Brain microvascular endothelial cell (primary cell): Measurements from ENCODE around the gene ABO.
"Not testable (repeated sequence)": the region's sequence is repeated elsewhere in the genome, so short reads cannot be mapped to it uniquely, and the experiment has no call there.

Experiments used
- DNase-seq: peaks from one replicate; pipeline ENCODE4 v3.0.0-alpha.2; 2020
- H3K27ac ChIP-seq: fragments of 250-450 bp; sonication (Bioruptor Pico); 2 replicates; pipeline ENCODE4 v1.5.1; 2020; ENCODE audit warnings: mild to moderate bottlenecking, moderate library complexity
- H3K27me3 ChIP-seq: fragments of 250-450 bp; sonication (Bioruptor Pico); replicated peaks from 2 replicates; pipeline ENCODE4 v1.5.1; 2020; ENCODE audit warnings: mild to moderate bottlenecking
- H3K36me3 ChIP-seq: fragments of 250-450 bp; sonication (Bioruptor Pico); replicated peaks from 2 replicates; pipeline ENCODE4 v1.5.1; 2020; ENCODE audit warnings: mild to moderate bottlenecking
- H3K4me3 ChIP-seq: 2 replicates; pipeline ENCODE4 v1.5.1; 2011; ENCODE audit warnings: low read depth, mild to moderate bottlenecking, control low read depth, low read length, moderate library complexity
- in situ Hi-C: cut with HindIII; loops from 2 replicates; pipeline ENCODE4 v1.10.0; 2017; ENCODE audit warnings: low sequenced_read_pairs, low pct_ligation_motif_present
- TF ChIP-seq, protein P1 (sequence below): IDR thresholded peaks from 2 replicates; pipeline ENCODE4 v1.5.1; 2011; ENCODE audit warnings: low read depth, mild to moderate bottlenecking, moderate library complexity, low read length, control low read depth, inconsistent platforms; ENCODE audit errors: missing control alignments

Gene ABO

DNA sequence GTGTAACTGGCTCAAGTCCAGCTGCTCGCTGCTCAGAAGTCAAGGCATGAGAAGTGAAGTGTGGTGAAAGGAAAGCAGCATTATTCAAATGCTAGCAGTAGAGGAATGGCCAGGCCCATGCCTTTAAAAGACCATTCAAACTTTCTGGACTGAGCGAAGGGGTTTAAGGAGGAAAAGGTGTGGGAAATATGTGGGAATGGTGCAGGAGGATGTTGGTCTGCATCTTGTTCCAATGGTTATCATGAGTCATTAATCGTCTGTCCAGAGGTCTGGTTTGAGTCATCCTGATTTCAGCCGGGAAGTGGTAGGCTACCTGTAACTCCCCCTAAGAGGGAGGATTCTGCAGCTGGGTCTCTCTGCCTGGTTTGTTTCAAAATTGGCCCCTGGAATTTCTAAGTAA, 60.7 kb downstream of the ABO start:
- H3K36me3 ChIP-seq, in situ Hi-C loops, H3K4me3 ChIP-seq, H3K27ac ChIP-seq, DNase-seq, H3K27me3 ChIP-seq: not testable (repeated sequence)

DNA sequence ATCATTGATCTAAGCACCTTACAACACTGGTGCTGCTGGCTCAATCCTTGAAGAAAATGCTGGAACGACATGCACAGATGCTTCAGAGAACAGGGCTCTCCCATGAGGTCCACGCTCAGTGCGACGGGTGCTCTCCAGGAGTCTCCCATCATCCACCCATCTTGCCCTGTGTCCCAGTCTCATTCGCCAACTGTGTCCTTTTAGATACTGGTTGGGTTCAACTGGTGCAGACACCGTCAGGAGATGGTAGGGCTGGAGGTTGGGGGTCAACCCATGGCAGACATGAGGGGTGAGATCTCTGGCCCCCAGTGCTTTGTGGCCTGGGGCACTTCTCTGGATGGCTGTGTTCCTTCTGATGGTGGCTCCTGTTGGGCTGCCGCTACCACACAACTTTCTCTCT, 64.4 kb downstream of the ABO start:
- no peak overlapping the region for H3K4me3 ChIP-seq
- no peak overlapping the region for H3K27ac ChIP-seq
- DNase-seq: no peak
- in situ Hi-C loops: no loop called here
- H3K27me3 ChIP-seq: no peaks in the 10 kb centered on the region
- TF ChIP-seq, protein P1, sequence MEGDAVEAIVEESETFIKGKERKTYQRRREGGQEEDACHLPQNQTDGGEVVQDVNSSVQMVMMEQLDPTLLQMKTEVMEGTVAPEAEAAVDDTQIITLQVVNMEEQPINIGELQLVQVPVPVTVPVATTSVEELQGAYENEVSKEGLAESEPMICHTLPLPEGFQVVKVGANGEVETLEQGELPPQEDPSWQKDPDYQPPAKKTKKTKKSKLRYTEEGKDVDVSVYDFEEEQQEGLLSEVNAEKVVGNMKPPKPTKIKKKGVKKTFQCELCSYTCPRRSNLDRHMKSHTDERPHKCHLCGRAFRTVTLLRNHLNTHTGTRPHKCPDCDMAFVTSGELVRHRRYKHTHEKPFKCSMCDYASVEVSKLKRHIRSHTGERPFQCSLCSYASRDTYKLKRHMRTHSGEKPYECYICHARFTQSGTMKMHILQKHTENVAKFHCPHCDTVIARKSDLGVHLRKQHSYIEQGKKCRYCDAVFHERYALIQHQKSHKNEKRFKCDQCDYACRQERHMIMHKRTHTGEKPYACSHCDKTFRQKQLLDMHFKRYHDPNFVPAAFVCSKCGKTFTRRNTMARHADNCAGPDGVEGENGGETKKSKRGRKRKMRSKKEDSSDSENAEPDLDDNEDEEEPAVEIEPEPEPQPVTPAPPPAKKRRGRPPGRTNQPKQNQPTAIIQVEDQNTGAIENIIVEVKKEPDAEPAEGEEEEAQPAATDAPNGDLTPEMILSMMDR: no peak
- no peaks in the 10 kb centered on the region for H3K36me3 ChIP-seq

DNA sequence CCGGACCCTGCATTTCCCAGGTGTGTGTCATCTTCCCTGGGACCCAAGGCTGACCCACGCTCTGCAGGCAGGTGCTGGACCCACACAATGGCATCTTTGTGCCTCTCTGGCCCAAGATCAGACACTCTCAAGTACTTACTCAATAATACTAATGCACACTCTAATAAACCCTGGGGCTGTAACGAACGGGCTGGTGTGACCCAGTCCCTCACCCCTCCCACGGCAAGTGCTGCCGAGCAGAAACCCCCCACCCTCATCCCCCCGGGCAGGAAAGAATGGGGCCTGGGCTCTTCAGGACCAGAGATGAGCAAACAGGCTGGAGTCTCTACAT, 64.8 kb downstream of the ABO start:
- in situ Hi-C loops: no loop called here
- no peak overlapping the region for H3K4me3 ChIP-seq
- no peak overlapping the region for H3K27ac ChIP-seq
- H3K27me3 ChIP-seq: no peaks in the 10 kb centered on the region
- TF ChIP-seq, protein P1: no peak
- no peak for DNase-seq
- H3K36me3 ChIP-seq: no peaks in the 10 kb centered on the region

DNA sequence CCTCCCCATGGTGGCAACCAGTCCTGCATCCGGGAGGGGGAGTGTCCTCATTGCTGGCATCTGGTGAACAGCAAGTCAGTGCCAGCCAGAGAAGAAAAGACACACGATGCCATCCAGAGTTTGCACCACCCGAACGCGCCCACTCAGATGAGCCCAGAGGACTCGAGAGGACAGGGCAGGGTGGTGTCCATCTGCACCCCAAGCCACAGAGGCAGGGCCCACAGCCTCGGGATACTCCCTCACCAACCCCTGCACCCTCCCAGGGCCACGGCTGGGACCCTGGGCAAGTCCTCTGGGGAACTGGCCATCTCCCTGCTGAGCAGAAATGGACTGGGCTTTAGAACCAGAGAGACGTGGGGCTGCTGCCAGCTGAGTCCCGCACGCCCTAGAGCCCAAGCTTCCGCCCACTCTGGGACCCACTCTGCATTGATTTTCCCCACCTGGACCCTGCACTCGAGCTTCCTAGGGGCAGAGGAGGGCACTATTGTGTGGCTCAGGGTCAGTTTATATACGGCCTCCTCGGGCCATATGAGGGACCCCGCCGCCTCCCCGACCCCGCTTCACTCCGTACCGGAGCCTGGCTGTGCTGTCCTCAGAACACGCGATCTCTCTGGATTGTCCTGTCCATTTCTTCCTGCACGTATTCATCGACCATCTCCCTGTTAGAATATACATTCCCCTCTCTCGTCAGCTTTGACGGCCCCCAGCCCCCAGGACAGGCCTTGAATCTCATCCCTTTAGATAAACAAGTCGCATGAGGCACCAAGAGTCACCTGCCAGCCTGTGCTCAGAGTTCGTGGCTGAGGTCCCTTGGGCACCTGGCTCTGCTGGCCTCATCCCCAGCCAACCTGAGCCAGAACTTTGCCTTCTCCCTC, 65.4 kb downstream of the ABO start:
- H3K36me3 ChIP-seq, H3K27ac ChIP-seq, H3K27me3 ChIP-seq, in situ Hi-C loops, DNase-seq, H3K4me3 ChIP-seq: not testable (repeated sequence)

DNA sequence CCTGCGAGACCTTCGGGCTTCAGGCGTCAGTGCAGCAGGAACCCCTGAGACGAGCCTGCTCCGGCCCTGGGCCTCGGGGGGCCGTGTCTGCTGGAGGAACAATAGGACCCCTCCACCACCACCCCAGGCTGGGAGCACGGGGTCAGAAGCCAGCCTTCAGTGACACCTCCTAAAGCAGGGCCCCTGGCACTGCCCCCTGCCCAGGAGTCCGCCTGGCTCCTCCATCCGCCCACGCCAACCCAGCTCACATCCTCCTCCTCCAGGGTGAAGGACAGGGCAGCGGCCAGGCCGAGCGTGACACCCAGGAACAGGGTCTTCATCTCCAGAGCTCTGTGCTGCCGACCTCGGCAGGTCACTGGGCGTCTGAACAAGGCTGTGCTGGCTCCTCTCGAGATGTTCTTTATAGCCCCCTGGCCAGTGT, 66.1 kb downstream of the ABO start, which contains the start of gene OBP2B:
OBP2B (minus strand) TSS at position 371 of the 421 bp plus-strand sequence; CDS start at position 320, 51 bp downstream.
- H3K36me3 ChIP-seq, H3K27me3 ChIP-seq, DNase-seq, H3K4me3 ChIP-seq, H3K27ac ChIP-seq, in situ Hi-C loops: not testable (repeated sequence)

DNA sequence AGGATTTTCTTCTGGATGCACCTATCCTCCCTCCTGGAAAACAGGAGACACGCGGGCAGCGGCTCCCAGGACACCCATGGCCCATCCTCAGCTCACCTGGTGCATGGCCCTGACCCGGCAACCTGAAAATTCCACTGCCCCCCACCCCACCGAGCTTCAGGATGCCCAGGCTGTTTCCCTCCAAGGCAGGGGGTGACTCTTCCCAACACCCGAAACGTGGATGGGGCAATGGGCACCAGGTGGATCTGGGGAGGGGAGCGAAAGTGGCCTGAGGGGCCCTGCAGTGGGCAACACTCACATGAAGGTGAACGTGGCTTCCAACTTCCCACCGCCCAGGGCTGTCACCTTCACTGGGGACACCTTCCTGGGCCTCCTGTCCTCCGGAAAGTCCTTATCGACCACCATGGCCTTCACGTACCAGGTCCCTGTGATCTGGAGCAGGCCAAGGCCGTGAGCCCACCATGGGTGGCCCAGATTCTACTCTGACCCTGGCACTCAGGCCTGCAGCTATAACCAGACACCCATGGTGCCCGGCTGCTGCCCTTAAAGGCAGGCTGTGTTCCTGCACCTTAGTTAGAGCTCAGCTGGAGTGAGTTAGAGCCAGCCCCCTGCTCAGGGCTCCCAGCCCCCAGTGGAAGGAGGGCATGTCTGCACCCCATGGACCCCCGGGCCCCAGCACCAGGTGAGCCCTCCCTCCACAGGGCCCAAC, 66.7 kb downstream of the ABO start:
- in situ Hi-C loops, DNase-seq, H3K4me3 ChIP-seq, H3K27me3 ChIP-seq, H3K36me3 ChIP-seq, H3K27ac ChIP-seq: not testable (repeated sequence)

DNA sequence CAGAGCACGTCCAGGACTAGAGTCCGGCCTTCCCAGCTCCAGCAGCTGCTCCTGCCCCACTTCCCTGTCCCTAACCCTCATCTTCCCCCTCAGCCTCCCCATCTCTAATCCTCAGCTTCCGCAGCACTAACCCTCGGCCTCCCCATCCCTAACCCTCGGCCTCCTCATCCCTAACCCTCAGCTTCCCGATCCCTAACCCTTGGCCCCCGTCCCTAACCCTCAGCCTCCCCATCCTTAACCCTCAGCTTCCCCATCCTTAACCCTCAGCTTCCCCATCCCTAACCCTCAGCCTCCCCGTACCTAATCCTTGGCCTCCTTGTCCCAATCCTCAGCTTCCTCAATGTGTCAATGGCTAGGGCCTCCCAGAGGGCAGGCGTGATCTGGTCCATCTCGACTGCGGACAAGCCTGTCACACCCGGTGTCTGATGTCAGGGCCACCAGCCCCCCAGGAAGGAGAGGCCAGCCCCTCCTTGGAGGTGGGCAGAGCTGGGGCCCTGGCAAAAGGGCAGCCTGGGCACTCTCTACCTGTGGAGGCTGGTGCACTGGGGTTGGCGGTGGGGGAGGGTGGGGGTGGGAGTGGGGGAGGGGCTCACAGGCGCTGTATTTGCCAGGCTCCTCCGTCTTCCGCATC, 67.3 kb downstream of the ABO start:
- DNase-seq: no peak
- Histone ChIP-seq H3K27me3 (no peaks in the 10 kb centered on the region), H3K36me3 (no peaks in the 10 kb centered on the region), H3K4me3 (no peak overlapping the region), H3K27ac (no peak overlapping the region)
- in situ Hi-C loops: no loop called here
- TF ChIP-seq, protein P1: no peak
